Skeletal muscle tissue (tissue), 4 donors: Measurements from ENCODE around the gene PCYT2. TPM values are rescaled to one million over a fixed set of nuclear protein-coding genes. Genes with fewer than 3 reads are reported as not detected.
A peak's percentile ranks its signal among the peaks of the same experiment; 100 is the strongest.

Experiments
- H3K27ac ChIP-seq: one replicate; pipeline ENCODE4 v1.7.0; 2013; ENCODE audit warnings: mild to moderate bottlenecking, low read depth, low read length, inconsistent platforms
- H3K27me3 ChIP-seq, 3 donors: one replicate each; pipeline ENCODE4 v1.7.0; 2013; ENCODE audit warnings: low read length in 3 of 3; ENCODE audit not compliant: control insufficient read depth in 3 of 3, insufficient read depth in 3 of 3
- H3K36me3 ChIP-seq, 3 donors: one replicate each; pipeline ENCODE4 v1.7.0; 2013; ENCODE audit warnings: low read length in 3 of 3; ENCODE audit not compliant: control insufficient read depth in 3 of 3, insufficient read depth in 3 of 3
- H3K4me1 ChIP-seq, 3 donors: one replicate each; pipeline ENCODE4 v1.7.0; 2013; ENCODE audit warnings: low read length in 3 of 3, mild to moderate bottlenecking in 3 of 3; ENCODE audit not compliant: control insufficient read depth in 3 of 3, insufficient read depth in 3 of 3
- H3K4me3 ChIP-seq, 3 donors: one replicate each; pipeline ENCODE4 v1.7.0; 2013; ENCODE audit warnings: low read length in 3 of 3
- H3K9ac ChIP-seq, 3 donors: one replicate each; pipeline ENCODE4 v1.7.0; 2013; ENCODE audit warnings: low read length in 3 of 3, mild to moderate bottlenecking in 3 of 3, moderate library complexity in 2 of 3, low read depth in 1 of 3
- H3K9me3 ChIP-seq, 3 donors: one replicate each; pipeline ENCODE4 v1.7.0; 2013; ENCODE audit warnings: low read length in 3 of 3; ENCODE audit not compliant: control insufficient read depth in 3 of 3
- total RNA-seq: library from RNA; depleted of rRNA; stranded (reverse); fragments of >200 nt; gene quantifications from one replicate; pipeline ENCODE4 v1.2.3, GENCODE V29; 2014
- donor health status: Osteomylitis.

The PCYT2 gene
- total RNA-seq, 1 donor from 2014 or later: 10.4 TPM

DNA sequence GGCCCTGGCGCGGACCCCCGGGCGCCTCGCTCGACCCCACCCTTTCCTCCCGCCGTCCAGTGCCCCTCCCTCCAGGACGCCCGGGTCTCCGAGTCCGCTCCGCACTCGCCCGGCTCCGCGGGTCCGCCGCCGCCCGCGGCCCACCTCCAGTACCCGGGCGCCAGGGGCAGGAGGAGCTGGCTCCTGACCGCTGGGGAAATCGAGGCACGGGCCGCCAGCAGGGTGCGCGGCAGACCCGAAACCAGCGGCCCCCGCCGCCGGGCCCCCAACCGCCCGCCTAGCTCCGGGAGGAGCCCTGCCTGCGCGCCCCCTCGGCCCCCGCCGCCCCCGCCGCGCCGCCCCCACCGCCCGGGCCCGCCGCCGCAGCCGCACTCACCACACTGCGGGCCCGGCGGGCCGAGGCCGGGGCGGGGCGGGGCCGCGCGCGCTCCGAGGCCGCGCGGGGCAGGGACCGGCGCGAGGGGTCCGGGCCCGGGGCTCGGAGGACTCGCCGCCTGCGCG lies 16.0 kb upstream of the PCYT2 start:
- Histone ChIP-seq H3K36me3 (peaks cover 2 to 6% (median 5%) of the 10 kb centered on the region in 3 donors), H3K9me3 (no peaks in the 10 kb centered on the region), H3K4me1 (peaks cover 40 to 55% (median 47%) of the 10 kb centered on the region in 3 donors), H3K9ac (peak overlapping the region; percentile 80 to 90 (median 84)), H3K27ac (peak overlapping the region; percentile 97), H3K4me3 (peak overlapping the region; percentile 75 to 83 (median 79)), H3K27me3 (peaks cover 0 to 4% (median 3%) of the 10 kb centered on the region in 3 donors)

DNA sequence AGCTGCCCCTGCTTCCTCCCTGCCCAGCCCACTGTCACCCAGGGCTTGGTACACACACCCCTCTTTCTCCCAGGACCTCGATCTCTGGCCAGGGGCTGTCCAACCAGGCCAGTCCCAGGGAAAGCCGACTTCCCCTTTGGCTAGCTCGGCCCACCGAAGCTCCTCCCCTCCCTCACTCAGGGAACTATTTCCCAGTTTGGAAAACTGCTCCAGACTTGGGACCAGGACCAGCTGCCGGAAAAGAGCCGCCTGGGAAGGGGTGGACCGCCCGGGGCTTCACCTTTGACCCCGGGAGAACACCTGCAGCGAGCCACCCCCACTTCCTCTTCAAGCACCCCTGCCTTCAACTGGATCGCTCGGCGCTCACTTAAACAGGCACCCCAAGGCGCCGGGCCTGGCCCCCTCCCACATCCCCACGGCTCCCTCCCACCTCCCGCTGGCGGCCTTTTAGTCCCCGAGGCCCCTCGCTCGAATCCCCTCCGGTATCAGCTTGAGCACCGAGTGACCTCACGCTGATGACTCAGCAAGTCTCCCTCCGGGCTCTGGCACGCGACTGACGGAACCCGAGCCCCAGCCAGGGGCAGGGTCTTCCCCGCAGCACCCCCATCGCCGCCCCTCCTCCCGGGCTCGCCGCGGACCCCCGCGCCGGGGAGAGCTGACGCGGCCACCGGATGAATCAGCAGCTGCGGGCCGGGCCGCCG lies 15.4 kb upstream of the PCYT2 start:
- Histone ChIP-seq H3K4me3 (peak overlapping the region; percentile 75 to 83 (median 79)), H3K27ac (peak overlapping the region; percentile 97), H3K9ac (peak overlapping the region; percentile 80 to 90 (median 84)), H3K4me1 (peaks cover 45 to 61% (median 52%) of the 10 kb centered on the region in 3 donors), H3K9me3 (no peaks in the 10 kb centered on the region), H3K27me3 (peaks cover 0 to 4% (median 3%) of the 10 kb centered on the region in 3 donors), H3K36me3 (peaks cover 7 to 10% (median 8%) of the 10 kb centered on the region in 3 donors)

DNA sequence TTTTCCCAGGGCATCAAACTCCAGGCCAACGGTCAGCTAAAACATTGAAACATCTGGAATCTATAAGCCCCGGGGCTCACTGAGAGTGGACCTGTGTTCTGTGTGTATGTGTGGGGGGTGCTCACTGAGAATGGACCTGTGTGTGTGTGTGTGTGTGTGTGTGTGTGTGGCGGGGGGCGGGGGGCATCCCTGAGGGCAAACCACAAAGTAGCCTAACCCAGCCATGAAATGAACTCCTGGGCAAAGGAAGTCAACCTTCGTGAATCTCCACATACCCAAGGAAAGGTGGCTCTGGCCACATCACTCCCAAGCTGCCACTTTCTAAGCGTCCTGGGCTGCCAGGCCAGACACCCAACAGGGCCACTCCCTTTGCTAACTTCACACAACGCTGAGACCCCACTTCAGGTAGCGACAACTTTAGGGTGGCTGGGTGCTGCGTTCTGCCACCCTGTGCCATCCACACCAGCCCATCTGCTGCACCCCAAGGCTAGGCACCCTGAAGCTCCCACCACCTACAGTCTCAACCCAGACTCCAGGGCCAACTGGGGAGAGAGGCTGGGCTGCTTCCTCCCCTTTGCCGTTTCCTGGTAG lies 14.8 kb upstream of the PCYT2 start:
- Histone ChIP-seq H3K4me1 (peaks cover 49 to 65% (median 56%) of the 10 kb centered on the region in 3 donors), H3K36me3 (peaks cover 8 to 11% (median 10%) of the 10 kb centered on the region in 3 donors), H3K4me3 (peak overlapping the region; percentile 75 to 83 (median 79)), H3K27me3 (peaks cover 0 to 4% (median 0%) of the 10 kb centered on the region in 3 donors), H3K9me3 (no peaks in the 10 kb centered on the region), H3K9ac (peak overlapping the region; percentile 74 to 90 (median 84)), H3K27ac (peak overlapping the region; percentile 97)

DNA sequence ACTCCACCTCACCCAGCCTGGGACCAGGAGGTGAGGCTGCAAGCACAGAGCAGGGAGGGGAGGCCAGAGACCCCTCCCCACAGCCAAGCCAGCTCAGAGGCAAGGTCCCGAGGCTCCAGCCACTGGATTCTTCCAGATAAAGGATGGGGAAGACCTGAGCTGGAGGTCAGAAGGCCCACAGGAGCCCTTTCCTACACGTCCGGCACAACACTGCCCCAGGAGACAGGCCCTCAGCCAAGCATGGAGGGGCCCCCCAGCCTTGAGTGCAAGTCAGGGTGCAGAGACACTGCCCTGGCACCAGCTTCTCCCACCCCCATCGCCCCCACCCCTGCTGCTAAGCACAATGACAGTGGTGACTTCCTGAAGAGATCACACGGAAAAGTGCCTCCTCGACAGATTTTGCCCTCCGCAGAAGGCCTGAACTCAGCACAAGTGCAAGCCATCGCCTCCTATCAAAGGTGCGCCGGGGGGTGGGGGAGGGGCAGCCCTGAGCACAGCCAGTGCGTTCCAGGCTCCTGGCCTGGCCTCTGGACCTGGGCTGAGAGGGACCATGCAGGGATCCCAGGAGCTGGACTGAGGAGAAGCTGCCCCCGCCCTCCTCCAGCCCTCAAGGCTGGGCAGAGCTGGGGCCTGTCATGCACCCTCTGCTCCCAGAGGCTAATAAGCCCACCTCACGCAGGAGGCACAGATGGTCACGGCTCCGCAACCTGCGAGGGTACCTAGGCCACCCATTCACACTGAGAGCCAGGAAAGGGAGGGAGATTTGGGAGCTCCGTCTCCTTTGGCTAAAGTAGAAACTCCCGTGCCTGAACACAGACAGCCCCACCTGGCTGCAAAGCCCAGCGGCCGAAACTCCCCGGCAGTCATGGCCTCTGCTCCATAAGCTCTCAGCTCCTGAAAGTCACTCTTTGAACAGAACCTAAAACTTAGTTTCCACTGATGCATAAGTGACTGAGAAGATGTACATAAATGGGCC lies 13.6 kb upstream of the PCYT2 start:
- Histone ChIP-seq H3K4me3 (peak overlapping the region in 2 of 3 donors; percentile 45 to 83), H3K27ac (peak overlapping the region; percentile 94)

DNA sequence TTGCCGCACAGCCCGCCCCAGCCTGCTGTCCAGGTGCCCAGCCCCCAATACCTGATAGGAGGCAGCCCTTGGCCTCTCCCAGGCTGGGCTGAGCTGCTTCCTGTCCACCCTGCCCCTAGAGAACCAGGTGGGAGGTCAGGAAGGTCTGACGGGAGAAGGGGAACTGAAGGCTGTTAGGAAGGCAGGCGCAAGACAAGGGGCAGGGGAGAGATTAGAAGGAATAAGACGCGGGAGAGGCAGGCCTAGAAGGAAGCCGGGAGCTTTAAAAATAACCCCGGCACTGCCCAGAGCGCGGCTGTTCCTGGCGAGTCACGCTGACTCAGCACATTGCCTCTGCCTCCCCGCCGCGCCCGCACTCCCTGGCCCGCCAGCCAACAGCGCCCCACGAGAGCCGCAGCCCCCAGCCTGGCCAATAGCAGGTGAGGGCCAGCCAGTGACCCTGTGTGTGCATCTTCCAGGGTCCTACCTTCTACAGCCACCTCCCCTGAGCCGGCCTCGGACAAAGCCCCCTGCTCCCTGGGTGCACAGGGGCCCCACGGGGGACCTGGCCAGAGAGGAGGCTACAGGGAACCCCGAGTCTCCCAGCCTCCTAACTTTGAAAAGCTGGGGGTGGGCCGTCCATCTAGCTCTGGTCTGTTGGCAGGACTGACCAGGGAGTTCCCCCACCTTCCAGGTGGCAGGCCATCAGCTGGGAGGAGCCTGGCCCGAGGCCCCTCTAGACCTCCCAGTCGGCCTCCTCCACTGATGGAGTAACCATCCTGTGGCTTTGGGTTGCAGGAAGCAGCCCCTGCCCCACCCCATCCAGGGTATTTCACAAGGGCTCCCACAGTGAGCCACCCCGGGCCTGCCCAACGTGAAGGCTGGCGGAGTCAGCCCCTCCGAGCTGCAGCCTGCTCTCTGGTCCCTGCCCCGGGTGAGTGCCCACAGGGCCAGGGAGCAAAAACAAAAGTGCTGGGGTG lies 12.4 kb upstream of the PCYT2 start:
- Histone ChIP-seq H3K4me3 (peak overlapping the region; percentile 72 to 83 (median 76)), H3K36me3 (peaks cover 22 to 28% (median 25%) of the 10 kb centered on the region in 3 donors), H3K4me1 (peaks cover 67 to 86% (median 76%) of the 10 kb centered on the region in 3 donors), H3K9me3 (no peaks in the 10 kb centered on the region), H3K27me3 (peaks cover 0 to 2% (median 0%) of the 10 kb centered on the region in 3 donors), H3K9ac (peak overlapping the region; percentile 83 to 87 (median 85)), H3K27ac (peak overlapping the region; percentile 94)

More for the DNA sequence above, 13.6 kb upstream of the PCYT2 start:
- H3K27me3 ChIP-seq: peaks cover 0 to 4% (median 0%) of the 10 kb centered on the region in 3 donors
- H3K36me3 ChIP-seq: peaks cover 14 to 22% (median 21%) of the 10 kb centered on the region in 3 donors
- peaks cover 60 to 76% (median 67%) of the 10 kb centered on the region in 3 donors for H3K4me1 ChIP-seq
- H3K9me3 ChIP-seq: no peaks in the 10 kb centered on the region
- peak overlapping the region; percentile 33 to 85 (median 83) for H3K9ac ChIP-seq

DNA sequence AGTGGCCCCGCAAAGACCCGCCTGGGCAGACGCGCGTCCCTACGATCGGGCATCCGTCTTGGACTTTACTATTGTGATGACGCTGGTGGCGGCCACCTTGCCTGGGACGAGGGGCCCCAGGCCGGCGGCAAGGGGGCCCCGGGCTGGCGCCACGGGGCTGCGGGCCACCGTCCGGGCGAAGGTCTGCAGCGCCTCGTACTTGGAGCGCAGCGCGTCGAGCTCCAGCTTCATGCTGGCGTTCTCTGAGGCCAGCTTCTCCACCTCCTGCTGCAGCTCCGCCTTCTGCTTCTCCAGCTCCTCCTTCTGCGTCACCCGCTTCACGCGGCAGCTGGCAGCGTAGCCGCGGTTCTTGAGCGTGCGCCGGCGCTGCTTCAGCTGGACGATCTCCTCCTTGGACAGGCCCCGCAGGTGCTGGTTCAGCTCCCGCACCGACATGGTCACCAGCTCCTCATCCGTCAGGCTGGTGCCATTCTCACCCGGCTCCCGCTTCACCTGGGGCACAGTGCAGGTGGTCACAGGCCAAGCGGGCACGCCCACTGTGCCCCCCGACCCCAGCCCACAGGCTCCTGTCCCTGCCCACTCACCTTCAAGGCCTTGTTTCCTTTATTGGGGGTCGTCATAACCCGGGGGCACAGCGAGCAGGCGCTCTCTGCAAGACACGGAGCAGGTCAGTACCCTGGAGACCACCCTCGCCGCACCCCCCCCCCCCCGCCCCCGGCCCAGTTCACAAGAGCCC lies 11.5 kb upstream of the PCYT2 start:
- peak overlapping the region; percentile 94 for H3K27ac ChIP-seq
- no peaks in the 10 kb centered on the region for H3K9me3 ChIP-seq
- H3K4me3 ChIP-seq: peak overlapping the region; percentile 72 to 83 (median 76)
- no peaks in the 10 kb centered on the region for H3K27me3 ChIP-seq
- H3K9ac ChIP-seq: peak overlapping the region; percentile 83 to 87 (median 85)
- H3K4me1 ChIP-seq: peaks cover 68 to 83% (median 76%) of the 10 kb centered on the region in 3 donors
- H3K36me3 ChIP-seq: peaks cover 22 to 28% (median 25%) of the 10 kb centered on the region in 3 donors

DNA sequence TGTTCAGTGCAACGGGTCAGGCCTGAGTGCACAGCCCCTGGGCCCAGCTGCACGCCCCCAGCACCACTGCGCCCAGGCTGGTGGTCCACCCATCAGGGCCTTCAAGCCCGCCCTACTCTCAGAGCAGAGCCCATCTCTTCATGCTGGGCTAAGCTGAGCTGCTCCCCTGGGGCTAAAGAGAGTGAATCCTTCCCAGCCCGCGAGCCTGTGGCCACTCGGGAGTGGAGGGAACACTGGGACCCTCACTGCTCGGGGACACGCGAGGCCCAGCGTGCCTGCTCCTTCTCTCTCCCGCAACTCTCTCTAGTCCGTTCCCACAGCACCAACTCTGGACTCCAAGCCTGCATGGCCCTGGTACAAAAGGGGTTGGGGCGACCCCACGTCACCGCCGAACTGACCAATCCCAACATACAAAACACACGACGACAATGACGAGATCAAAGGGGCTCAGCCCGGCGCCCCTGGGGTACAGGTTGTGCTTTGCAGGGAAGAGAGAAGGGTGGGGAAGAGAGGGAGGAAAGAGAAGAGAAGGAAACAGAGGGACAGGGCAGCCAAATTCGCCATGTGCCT lies 10.9 kb upstream of the PCYT2 start:
- peaks cover 73 to 86% (median 81%) of the 10 kb centered on the region in 3 donors for H3K4me1 ChIP-seq
- peak overlapping the region in 2 of 3 donors; percentile 54 to 83 for H3K4me3 ChIP-seq
- H3K27ac ChIP-seq: peak overlapping the region; percentile 94
- peaks cover 22 to 28% (median 25%) of the 10 kb centered on the region in 3 donors for H3K36me3 ChIP-seq
- H3K9me3 ChIP-seq: no peaks in the 10 kb centered on the region
- H3K27me3 ChIP-seq: no peaks in the 10 kb centered on the region
- peak overlapping the region; percentile 25 to 78 (median 30) for H3K9ac ChIP-seq

DNA sequence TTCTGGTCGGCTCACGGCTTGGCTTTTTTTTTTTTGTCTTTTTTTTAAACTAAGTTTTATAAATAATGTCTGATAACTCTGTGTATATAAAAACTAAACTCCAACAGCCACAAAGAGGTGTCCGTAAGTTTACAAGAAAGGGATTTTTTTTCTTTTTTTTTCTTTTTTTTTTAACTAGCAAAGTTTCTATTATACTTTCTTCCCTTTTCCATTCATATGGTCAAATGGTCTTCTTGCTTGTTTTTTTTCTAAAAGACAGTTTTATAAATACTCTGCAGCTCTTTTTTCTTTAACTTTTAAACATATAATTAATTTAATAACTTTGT lies 10.3 kb upstream of the PCYT2 start:
- peak overlapping the region in 1 of 3 donors; percentile 30 for H3K9ac ChIP-seq
- peaks cover 22 to 28% (median 25%) of the 10 kb centered on the region in 3 donors for H3K36me3 ChIP-seq
- no peaks in the 10 kb centered on the region for H3K27me3 ChIP-seq
- H3K9me3 ChIP-seq: no peaks in the 10 kb centered on the region
- peaks cover 77 to 90% (median 86%) of the 10 kb centered on the region in 3 donors for H3K4me1 ChIP-seq
- no peak overlapping the region for H3K27ac ChIP-seq
- H3K4me3 ChIP-seq: peak overlapping the region in 1 of 3 donors; percentile 50
